HG02973 (cell line): Measurements from ENCODE around the gene SCARB1.

ENCODE experiments used
- ATAC-seq: cut with Tn5 transposase; IDR thresholded peaks from one replicate; pipeline ENCODE4 v1.9.1; 2021; ENCODE audit warnings: moderate library complexity; ENCODE audit not compliant: unreplicated experiment

Gene SCARB1

GRCh38 chr12:124804011-124804621 lies 59.5 kb downstream of the SCARB1 start:
- ATAC-seq, result no peak

DNA sequence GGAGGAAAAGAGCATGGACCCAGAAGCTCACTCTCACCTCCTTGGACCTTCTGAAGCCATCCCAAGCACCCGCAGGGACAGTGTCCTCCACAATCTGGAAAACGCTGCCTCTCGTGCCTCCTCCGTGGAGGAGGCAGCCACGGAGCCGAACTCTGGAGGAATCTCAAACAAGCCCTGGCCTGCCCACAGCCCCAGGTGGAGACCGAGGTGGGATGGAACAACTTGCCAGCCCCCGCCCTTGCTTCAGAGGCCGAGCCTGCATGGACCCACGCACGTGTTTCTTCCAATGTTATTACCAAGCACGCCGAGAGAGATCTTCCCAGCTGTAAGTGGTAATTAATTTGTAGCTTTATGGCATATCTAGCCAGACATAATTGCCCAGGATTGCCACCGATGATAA lies 61.3 kb downstream of the SCARB1 start:
- no peak for ATAC-seq

- no peak for ATAC-seq
Measured at GRCh38 chr12:124800506-124800905, 63.2 kb downstream of the SCARB1 start.

DNA sequence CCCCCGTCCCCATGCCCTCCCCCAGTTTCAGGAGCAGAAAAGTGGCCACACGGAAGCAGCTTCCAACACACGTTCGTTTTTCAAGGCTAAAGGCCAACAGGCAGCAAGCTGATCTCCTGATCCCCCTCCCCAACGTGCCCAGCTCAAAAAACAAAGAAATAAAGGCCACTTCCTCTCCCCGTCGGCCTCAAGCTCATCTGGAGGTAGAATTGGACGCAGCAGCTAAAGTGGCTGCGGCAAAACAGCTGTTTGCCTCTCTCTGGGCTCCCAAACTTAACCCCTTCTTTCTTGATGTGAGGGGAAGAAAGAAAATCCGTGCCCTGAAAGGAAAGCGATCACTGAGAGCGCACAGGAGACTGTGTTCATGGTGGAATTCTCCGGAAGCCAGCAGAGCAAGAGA lies 66.3 kb downstream of the SCARB1 start:
- ATAC-seq, result no peak

DNA sequence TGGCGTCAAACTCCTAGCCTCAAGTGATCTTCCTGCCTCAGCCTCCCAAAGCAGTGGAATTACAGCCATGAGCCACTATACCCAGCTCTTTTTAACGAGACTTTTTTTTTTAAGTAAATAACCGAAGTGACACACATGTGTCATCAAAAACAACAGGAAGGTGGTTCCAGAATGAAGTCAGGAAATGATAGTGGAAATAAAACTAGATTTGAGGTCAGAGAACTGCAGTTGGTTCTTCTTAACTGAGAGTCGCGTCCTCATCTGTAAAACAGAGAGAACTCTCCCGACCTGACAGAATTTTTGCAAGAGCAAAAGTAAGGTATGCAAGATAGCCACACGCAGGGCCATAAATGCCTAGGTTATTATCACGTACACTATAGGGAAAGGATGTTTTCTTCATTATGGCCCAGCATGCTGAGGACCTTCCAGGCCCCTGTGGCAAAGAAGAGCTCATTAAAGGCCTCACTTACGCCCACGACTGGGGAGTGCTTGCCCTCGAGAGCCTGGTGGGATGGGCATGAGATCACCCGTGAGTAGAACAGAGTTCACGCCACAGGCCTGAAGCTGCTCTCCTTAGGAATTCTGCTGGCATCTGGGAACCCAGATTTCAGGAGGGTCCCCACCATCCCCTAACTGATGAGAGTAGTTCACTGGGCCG lies 67.2 kb downstream of the SCARB1 start:
- ATAC-seq, result no peak

DNA sequence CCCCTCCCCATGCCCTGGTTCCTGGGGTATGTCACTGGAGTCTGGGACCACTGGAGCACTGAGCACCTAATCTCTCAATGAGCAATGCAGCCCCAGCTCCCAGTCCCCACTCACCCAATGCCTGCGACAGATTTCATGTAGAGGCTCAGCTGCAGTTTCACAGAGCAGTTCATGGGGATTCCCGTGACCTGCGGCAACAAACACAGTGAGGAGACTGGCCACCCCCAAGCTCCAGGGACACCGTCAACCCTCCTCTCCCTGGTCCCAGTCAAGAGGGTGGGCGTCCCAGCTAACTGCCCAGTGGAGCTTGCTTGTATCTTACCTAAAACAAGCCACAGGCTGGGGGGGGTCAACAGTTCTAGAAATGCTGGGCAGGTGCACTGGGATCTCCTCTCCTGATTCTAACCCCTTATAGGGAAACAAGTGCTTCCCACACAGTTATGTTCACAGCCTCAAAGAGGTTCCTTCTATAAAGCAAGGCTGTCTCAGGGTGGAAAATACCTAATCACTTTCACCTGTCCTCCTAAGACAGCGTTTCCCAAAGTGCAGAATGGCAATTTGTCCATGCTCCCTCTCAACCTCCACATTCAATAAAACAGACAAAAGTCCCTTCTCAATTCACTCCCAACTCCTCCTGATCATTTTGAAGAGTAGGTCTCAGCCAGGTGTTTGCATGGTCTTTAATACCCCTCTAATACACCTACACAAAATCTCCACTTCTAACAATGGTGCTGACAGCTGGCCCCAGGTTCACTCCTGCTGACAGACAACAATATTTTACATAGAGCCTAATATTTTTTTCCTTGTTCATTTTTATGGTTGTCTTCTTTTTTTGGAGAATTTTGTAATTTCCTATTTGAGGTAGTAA lies 68.3 kb downstream of the SCARB1 start:
- ATAC-seq, result peak; percentile 80

DNA sequence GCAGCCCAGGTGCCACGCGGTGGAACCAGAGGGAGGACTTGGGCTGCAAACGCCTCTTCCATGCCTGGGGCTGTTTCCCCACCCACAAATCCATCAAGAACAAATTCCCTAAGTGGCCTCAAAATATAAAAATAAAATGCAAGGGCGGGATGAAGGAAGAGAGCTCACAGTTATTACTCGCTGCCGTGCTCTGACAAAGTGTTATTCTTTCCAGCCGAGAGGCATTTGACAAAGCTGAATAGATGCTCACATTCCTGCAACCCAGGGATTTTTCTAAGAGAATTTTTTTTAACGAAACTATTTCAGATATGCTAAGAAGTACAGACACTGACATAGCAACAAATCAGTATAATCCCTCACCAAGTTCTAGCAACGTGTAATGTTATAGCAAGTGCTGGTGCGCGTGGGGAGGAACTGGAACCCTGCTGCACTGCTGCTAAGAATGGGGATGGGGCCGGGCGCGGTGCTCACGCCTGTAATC lies 70.7 kb downstream of the SCARB1 start:
- ATAC-seq, result no peak

GRCh38 chr12:124792156-124792555 lies 71.5 kb downstream of the SCARB1 start:
- no peak for ATAC-seq

DNA sequence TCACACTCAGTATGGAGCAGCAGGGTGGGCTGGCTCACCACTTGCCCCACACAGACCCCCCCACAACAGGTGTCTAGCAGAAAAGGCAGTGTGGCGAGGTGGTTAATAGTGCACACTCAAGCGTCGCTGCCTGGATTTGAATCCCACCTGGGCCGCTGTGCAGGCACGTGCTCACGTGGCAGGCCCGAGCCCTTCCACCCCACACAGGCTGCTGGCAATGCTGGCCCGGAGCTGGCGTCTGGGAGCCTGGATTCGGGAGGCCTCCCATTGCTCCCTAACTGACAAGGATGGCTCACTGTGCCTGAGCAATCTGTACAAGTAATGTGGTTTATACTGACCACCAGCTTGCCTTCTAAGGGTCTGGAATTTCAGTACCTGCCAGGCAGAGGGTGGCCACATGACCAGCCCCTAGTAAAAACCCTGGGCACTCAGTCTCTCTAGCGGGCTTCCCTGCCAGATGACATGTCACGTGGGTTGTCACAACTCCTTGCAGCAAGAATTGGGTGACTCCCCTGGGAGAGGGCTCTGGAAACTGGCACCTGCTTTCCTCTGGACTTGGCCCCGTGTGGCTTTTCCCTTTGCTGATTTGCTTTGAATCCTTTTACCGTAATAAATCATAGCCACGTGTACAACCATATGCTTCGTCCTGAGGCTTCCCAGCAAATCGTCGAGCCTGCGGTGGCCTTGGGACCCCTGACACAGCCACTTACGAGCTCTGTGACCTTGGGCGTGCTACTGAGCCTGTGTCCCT lies 72.8 kb downstream of the SCARB1 start:
- no peak for ATAC-seq

DNA sequence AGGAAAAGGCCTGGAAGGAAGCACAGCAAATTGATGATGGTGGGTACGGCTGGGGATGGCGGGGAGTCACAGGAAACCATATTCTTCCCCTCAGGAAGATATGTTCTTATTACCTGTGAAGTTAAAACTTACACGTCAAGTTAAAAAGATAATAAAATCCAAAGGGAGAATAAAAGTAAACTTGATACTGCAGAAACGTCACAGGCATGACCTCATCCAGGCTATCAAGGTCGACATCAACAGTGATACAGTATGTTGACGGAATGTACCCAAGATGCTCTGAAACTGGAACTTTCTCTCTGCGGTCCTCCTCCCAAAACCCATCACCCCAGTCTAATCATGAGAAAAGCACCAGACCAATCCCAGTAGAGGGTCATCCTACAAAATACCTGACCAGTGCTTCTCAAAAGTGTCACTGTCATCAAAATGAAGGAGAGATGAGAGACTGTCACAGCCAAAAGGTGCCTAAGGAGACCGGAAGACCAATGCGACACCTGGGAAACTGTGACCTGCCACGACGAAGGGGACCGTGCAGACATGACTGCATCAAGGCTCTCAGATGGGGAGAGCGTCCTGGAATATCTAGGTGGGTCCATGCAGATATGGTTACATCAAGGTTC lies 74.6 kb downstream of the SCARB1 start:
- no peak for ATAC-seq

- no peak for ATAC-seq
Measured at GRCh38 chr12:124786061-124786964, 77.4 kb downstream of the SCARB1 start.

GRCh38 chr12:124784871-124785572 lies 78.6 kb downstream of the SCARB1 start:
- no peak for ATAC-seq

GRCh38 chr12:124783087-124783486 lies 80.6 kb downstream of the SCARB1 start:
- no peak for ATAC-seq

DNA sequence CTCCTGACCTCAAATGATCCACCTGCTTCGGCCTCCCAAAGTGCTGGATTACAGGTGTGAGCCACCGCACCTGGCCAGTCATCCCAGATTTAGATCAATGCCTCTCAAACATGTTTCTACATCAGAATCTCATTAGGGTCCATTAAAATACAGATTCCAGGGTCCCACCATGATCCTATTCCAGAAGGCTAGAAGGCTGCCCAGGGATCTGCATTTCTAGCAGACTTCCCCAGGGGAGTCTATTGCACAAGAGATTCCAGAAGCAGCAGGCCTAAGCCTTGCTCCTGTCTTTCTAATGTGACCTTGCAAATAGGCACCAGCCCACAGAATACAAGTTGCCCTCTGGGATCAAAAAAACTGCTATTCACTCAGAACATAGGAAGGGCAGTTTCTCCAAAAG lies 81.5 kb downstream of the SCARB1 start:
- no peak for ATAC-seq

GRCh38 chr12:124780752-124781685 lies 82.6 kb downstream of the SCARB1 start:
- ATAC-seq, result no peak

DNA sequence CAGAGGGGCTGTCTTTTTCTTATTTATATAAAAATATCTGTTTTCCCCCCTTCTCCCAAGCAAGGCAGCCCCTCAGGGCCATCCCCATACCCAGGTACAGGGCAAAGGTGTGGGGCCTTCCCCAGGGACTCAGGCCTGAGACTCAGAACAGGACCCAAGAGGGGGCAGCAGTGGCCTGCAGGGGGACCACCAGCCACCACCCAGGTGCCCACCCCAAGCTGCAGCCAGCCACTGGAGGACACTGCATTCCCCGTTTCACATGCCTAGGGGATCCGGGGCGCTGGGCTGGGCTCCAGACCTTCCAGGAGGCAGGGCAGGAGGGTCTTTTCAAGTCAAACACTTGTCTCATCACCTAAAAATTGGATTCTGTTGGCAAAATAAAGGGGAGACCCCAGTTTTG lies 83.3 kb downstream of the SCARB1 start:
- no peak for ATAC-seq

- ATAC-seq, result no peak
Measured at GRCh38 chr12:124779161-124780141, 84.2 kb downstream of the SCARB1 start.
